Naive thymus-derived CD4-positive, alpha-beta T cell (primary cell): ENCODE data around the gene RNF157. TPM values are rescaled to one million over a fixed set of nuclear protein-coding genes. Genes with fewer than 3 reads are reported as not detected.
"Not testable (repeated sequence)": the region's sequence is repeated elsewhere in the genome, so short reads cannot be mapped to it uniquely, and the experiment has no call there.

Experiments used
- ATAC-seq: fragments of 150-1000 bp; cut with Tn5 transposase; 2 replicates; pipeline ENCODE4 v1.10.0; 2021; ENCODE audit warnings: mild to moderate bottlenecking, moderate library complexity
- CTCF ChIA-PET: fragments of 350-600 bp; sonication (Branson Sonifier 250); formaldehyde crosslinking; loops from one replicate; lab custom pipeline; 2021; ENCODE audit warnings: antibody characterized with exemption; lab: Charles Lee
- POLR2A ChIA-PET: fragments of 350-600 bp; sonication (Branson Sonifier 250); formaldehyde crosslinking; loops from one replicate; lab custom pipeline; 2021; ENCODE audit warnings: antibody characterized with exemption, inconsistent platforms; lab: Charles Lee
- DNase-seq, 9 donors: peaks; one replicate each; pipeline versions ENCODE4 v3.0.0 to v3.0.0-alpha.2; 2020 to 2022; ENCODE audit warnings: mixed read lengths in 1 of 9
- H3K27ac ChIP-seq: one replicate; pipeline ENCODE4 v1.7.0; 2013; ENCODE audit warnings: mild to moderate bottlenecking, low read depth, low read length, moderate library complexity
- H3K27me3 ChIP-seq, 2 donors: one replicate each; pipeline ENCODE4 v1.7.0; 2013; ENCODE audit warnings: low read length in 2 of 2, mild to moderate bottlenecking in 2 of 2, moderate library complexity in 2 of 2; ENCODE audit not compliant: control insufficient read depth in 2 of 2, insufficient read depth in 2 of 2
- H3K36me3 ChIP-seq, 3 experiments: 1 replicate in 2 of 3; 2 replicates in 1 of 3; pipeline ENCODE4 v1.7.0; 2013; ENCODE audit warnings: low read length in 3 of 3, mild to moderate bottlenecking in 3 of 3, moderate library complexity in 1 of 3; ENCODE audit not compliant: insufficient read depth in 3 of 3, control insufficient read depth in 2 of 3
- H3K4me1 ChIP-seq, 2 donors: one replicate each; pipeline ENCODE4 v1.7.0; 2013; ENCODE audit warnings: low read length in 2 of 2, mild to moderate bottlenecking in 2 of 2, moderate library complexity in 1 of 2; ENCODE audit not compliant: control insufficient read depth in 2 of 2, insufficient read depth in 2 of 2
- H3K4me3 ChIP-seq: 2 replicates; pipeline ENCODE4 v1.7.0; 2013; ENCODE audit warnings: mild to moderate bottlenecking, low read length
- H3K9me3 ChIP-seq, 3 experiments: 1 replicate in 2 of 3; 2 replicates in 1 of 3; pipeline ENCODE4 v1.7.0; 2013; ENCODE audit warnings: low read length in 3 of 3; ENCODE audit not compliant: control insufficient read depth in 2 of 3
- H3K27ac Mint-ChIP-seq, 9 donors: one replicate each; pipeline ENCODE4 v1.8.0; 2020 to 2022; ENCODE audit warnings: mixed read lengths in 9 of 9, mild to moderate bottlenecking in 8 of 9, moderate library complexity in 5 of 9, inconsistent platforms in 2 of 9
- H3K27me3 Mint-ChIP-seq, 5 donors: one replicate each; pipeline ENCODE4 v1.8.0; 2021 to 2022; ENCODE audit warnings: mixed read lengths in 5 of 5, mild to moderate bottlenecking in 1 of 5
- H3K36me3 Mint-ChIP-seq, 5 donors: one replicate each; pipeline ENCODE4 v1.8.0; 2020 to 2022; ENCODE audit warnings: mixed read lengths in 5 of 5, mild to moderate bottlenecking in 3 of 5, inconsistent platforms in 1 of 5
- H3K4me1 Mint-ChIP-seq, 7 donors: one replicate each; pipeline ENCODE4 v1.8.0; 2020 to 2022; ENCODE audit warnings: mixed read lengths in 7 of 7, mild to moderate bottlenecking in 3 of 7, inconsistent platforms in 1 of 7
- H3K4me3 Mint-ChIP-seq, 10 donors: one replicate each; pipeline ENCODE4 v1.8.0; 2020 to 2022; ENCODE audit warnings: mild to moderate bottlenecking in 10 of 10, mixed read lengths in 10 of 10, moderate library complexity in 6 of 10, inconsistent platforms in 2 of 10
- H3K9me3 Mint-ChIP-seq, 11 donors: one replicate each; pipeline ENCODE4 v1.8.0; 2020 to 2022; ENCODE audit warnings: mixed read lengths in 11 of 11, mild to moderate bottlenecking in 4 of 11, inconsistent platforms in 1 of 11, moderate library complexity in 1 of 11
- intact Hi-C, 2 donors: fragments of 100-400 bp; cut with micrococcal nuclease; formaldehyde crosslinking; loops; one replicate each; pipeline ENCODE4 v1.15.1; 2023
- polyA plus RNA-seq, 2 donors: library from polyadenylated mRNA; unstranded; fragments of 300-500 nt; fragmentation: Illumina TruSeq; gene quantifications; one replicate each; pipeline ENCODE4 v1.2.3, GENCODE V29; 2021
- total RNA-seq, 6 experiments: library from RNA in 5 of 6; stranded (reverse) in 5 of 6; gene quantifications; 1 replicate in 5 of 6; 2 replicates in 1 of 6; pipeline ENCODE4 v1.2.3 and lab custom pipeline; 2021 to 2026

The RNF157 gene
- total and polyA plus RNA-seq, 7 experiments from 2014 or later, result 10.4 to 96.3 (median 50.6) TPM

DNA sequence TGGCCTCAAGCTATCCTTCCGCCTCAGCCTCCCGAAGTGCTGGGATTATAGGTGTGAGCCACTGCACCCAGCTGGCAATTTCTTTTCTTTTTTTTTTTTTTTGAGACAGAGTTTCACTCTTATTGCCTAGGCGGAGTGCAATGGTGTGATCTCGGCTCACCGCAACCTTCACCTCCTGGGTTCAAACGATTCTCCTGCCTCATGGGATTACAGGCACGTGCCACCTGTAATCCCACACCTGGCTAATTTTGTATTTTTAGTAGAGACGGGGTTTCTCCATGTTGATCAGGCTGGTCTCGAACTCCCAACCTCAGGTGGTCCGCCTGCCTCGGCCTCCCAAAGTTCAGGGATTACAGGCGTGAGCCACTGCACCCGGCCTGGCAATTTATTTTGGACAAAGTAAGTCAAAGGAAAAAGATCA lies 27.3 kb upstream of the RNF157 start:
- CTCF ChIA-PET, result interaction anchor here (1.0 to 5.2 kb wide), 8 partner anchors 11 to 145 kb away, joined by 3 to 20 read pairs (median 4); no protein-coding TSS in a partner anchor
- H3K36me3 Mint-ChIP-seq, result peaks cover 0 to 43% (median 9%) of the 10 kb centered on the region in 5 donors

DNA sequence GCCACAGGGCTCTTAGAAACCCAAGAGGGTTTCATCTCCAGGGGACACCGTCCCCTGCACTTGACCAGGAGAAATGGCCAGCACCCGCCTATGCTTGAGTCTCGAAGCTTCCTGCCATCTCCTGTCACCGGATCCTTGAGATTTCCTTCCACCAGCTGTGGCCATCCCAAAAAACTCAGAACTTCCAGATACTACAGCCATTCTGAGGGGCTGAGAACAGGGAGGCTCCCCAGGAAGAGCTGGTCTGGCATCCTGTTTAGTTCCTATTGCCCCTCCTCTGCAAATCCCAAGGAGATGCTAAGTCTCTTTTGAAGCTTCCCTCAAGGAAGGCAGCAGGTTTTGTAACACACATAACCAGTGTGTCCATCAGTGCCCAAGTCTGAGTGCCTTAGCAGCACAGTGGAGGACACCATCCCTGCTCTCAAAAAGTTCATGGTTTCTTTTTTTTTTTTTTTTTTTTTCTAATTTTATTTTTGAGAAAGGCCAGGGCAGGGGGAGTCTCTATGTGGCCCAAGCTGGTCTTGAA lies 26.8 kb upstream of the RNF157 start:
- Histone ChIP-seq H3K27ac (peak overlapping the region; percentile 92), H3K4me1 (peaks cover 60 to 67% of the 10 kb centered on the region in 2 donors), H3K36me3 (peaks cover 0 to 31% (median 0%) of the 10 kb centered on the region in 3 experiments), H3K27me3 (no peaks in the 10 kb centered on the region), H3K4me3 (peak overlapping the region; percentile 71), H3K9me3 (no peaks in the 10 kb centered on the region)
- ChIA-PET POLR2A (interaction anchor here (0.6 to 19.9 kb wide), 23 partner anchors 8 to 238 kb away, joined by 3 to 375 read pairs (median 9); partner anchors contain the start of genes EXOC7 and RNF157), CTCF (interaction anchor here (1.0 to 5.2 kb wide), 11 partner anchors 10 to 145 kb away, joined by 3 to 20 read pairs (median 3); no protein-coding TSS in a partner anchor)
- DNase-seq (no peak), ATAC-seq (no peak)
- H3K27ac Mint-ChIP-seq, result peak overlapping the region; percentile 81 to 97 (median 93)
- peaks cover 0 to 43% (median 9%) of the 10 kb centered on the region in 5 donors for H3K36me3 Mint-ChIP-seq
- H3K4me3 Mint-ChIP-seq, result peak overlapping the region; percentile 87 to 95 (median 92)
- intact Hi-C loops, result loop anchor here in 1 of 2 donors (5.0 kb wide), 1 partner anchor 485 kb away; the partner anchor contains the start of gene UNK
- peaks cover 41 to 68% (median 59%) of the 10 kb centered on the region in 7 donors for H3K4me1 Mint-ChIP-seq
- H3K9me3 Mint-ChIP-seq, result no peaks in the 10 kb centered on the region
- peaks cover 0 to 3% (median 0%) of the 10 kb centered on the region in 5 donors for H3K27me3 Mint-ChIP-seq

More for the DNA sequence above, 27.3 kb upstream of the RNF157 start:
- Mint-ChIP-seq H3K4me3 (peak overlapping the region; percentile 87 to 95 (median 92)), H3K27ac (peak overlapping the region; percentile 86 to 97 (median 96)), H3K4me1 (peaks cover 36 to 68% (median 58%) of the 10 kb centered on the region in 7 donors)
- Histone ChIP-seq H3K27ac (peak overlapping the region; percentile 92), H3K36me3 (peaks cover 0 to 31% (median 0%) of the 10 kb centered on the region in 3 experiments), H3K4me1 (peaks cover 65 to 68% of the 10 kb centered on the region in 2 donors), H3K4me3 (peak overlapping the region; percentile 46)
- POLR2A ChIA-PET, result interaction anchor here (0.8 to 19.9 kb wide), 19 partner anchors 8 to 238 kb away, joined by 3 to 375 read pairs (median 12); partner anchors contain the start of genes EXOC7 and RNF157
- peak in 1 of 9 donors; percentile 28 for DNase-seq
- not testable (repeated sequence) for H3K9me3 Mint-ChIP-seq, H3K9me3 ChIP-seq, ATAC-seq, H3K27me3 ChIP-seq, H3K27me3 Mint-ChIP-seq
- intact Hi-C loops, result loop anchor here in 1 of 2 donors (5.0 kb wide), 1 partner anchor 485 kb away; the partner anchor contains the start of gene UNK

DNA sequence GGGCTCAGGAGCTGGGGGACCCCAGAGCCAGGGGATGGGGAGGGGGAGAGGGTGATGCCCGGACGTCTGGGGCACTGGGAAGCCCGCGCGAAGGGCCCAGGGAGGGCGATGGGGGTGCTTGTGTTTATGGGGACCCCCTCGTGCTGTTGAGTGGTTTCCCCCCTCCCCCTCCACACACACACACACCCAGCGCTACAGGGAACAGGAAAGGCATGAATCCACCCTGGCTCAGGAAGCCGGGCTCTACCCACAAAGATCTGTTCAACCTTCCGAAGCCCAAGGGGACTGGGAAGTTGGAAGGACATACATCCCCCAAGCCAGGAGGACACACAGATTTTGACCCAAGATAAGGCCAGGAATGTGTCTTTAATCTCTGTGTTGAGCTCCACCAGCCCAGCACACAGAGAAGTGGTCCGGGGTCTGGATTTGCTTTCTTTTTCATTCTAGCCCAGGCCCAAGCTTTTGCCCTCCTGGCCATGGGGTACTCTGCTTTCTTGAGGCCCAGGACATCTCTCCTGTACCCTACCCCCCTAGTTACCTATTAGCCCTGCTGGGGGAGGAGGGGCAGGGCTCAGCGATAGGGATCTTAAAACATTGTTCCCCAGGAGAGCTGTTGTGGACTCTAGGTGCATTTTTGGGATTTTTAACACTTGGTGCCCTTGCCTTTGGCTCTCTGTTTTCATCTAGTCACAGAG lies 26.1 kb upstream of the RNF157 start:
- peak overlapping the region; percentile 81 to 96 (median 93) for H3K27ac Mint-ChIP-seq
- ChIA-PET POLR2A (interaction anchor here (0.6 to 19.9 kb wide), 22 partner anchors 9 to 237 kb away, joined by 3 to 375 read pairs (median 9); partner anchors contain the start of genes EXOC7 and RNF157), CTCF (interaction anchor here (1.0 to 5.2 kb wide), 10 partner anchors 10 to 144 kb away, joined by 3 to 20 read pairs (median 4); no protein-coding TSS in a partner anchor)
- H3K36me3 ChIP-seq, result peaks cover 0 to 31% (median 0%) of the 10 kb centered on the region in 3 experiments
- peaks cover 0 to 3% (median 0%) of the 10 kb centered on the region in 5 donors for H3K27me3 Mint-ChIP-seq
- DNase-seq (peak in 2 of 9 donors; percentile 26 to 31), ATAC-seq (no peak)
- peaks cover 47 to 72% (median 63%) of the 10 kb centered on the region in 7 donors for H3K4me1 Mint-ChIP-seq
- peaks cover 0 to 43% (median 9%) of the 10 kb centered on the region in 5 donors for H3K36me3 Mint-ChIP-seq
- no peaks in the 10 kb centered on the region for H3K27me3 ChIP-seq
- H3K4me3 ChIP-seq, result peak overlapping the region; percentile 71
- H3K27ac ChIP-seq, result peak overlapping the region; percentile 92
- intact Hi-C loops, result loop anchor here (1.0 to 5.0 kb wide), 3 partner anchors 13 to 484 kb away; partner anchors contain the start of gene UNK (in 1 of the 2)
- peaks cover 55 to 67% of the 10 kb centered on the region in 2 donors for H3K4me1 ChIP-seq
- H3K9me3 ChIP-seq, result no peaks in the 10 kb centered on the region
- H3K4me3 Mint-ChIP-seq, result peak overlapping the region; percentile 87 to 95 (median 92)
- H3K9me3 Mint-ChIP-seq, result no peaks in the 10 kb centered on the region

DNA sequence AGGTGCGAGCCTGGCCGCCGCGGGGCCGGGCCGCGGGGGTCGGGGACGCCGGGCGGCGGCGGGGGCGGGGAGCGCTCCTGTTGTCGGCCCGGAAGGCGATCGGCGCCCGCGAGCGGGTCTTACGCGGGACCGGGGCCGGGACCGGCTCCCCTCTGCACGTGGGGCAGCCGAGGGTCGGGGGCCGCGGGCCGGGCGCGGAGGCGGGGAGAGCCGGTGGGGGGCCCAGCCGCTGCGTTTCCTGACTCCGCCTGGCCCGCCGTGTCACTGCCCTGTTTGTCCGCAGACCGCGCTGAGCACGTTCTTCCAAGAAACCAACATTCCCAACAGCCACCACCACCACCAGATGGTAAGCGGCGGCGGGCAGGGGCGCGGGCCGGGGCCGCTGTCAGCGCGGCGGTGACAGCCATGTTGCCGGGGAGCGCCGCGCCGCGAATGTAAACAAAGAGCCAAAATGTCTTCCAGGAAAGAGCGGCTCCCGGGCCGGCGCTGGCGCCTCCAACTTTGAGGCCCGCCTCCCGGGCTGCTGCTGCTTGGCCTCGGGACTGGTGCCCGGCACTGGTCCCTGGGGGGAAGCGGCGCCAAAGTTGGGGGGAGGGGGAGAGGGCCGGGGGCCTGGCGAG lies 25.4 kb upstream of the RNF157 start:
- ChIA-PET CTCF (interaction anchor here (1.0 to 5.2 kb wide), 10 partner anchors 9 to 266 kb away, joined by 3 to 20 read pairs (median 4); partner anchors contain the start of gene CDK3), POLR2A (interaction anchor here (0.9 to 19.9 kb wide), 18 partner anchors 9 to 1692 kb away, joined by 3 to 375 read pairs (median 11); partner anchors contain the start of gene RNF157)
- no peaks in the 10 kb centered on the region for H3K9me3 ChIP-seq
- H3K36me3 Mint-ChIP-seq, result peaks cover 0 to 38% (median 9%) of the 10 kb centered on the region in 5 donors
- H3K27me3 ChIP-seq, result no peaks in the 10 kb centered on the region
- peak overlapping the region; percentile 71 for H3K4me3 ChIP-seq
- H3K27ac ChIP-seq, result peak overlapping the region; percentile 92
- H3K4me3 Mint-ChIP-seq, result peak overlapping the region; percentile 87 to 95 (median 92)
- peaks cover 48 to 60% of the 10 kb centered on the region in 2 donors for H3K4me1 ChIP-seq
- H3K9me3 Mint-ChIP-seq, result no peaks in the 10 kb centered on the region
- H3K27ac Mint-ChIP-seq, result peak overlapping the region; percentile 81 to 96 (median 93)
- DNase-seq (peak; percentile 48 to 74 (median 66)), ATAC-seq (no peak)
- H3K4me1 Mint-ChIP-seq, result peaks cover 47 to 69% (median 62%) of the 10 kb centered on the region in 7 donors
- peaks cover 0 to 3% (median 0%) of the 10 kb centered on the region in 5 donors for H3K27me3 Mint-ChIP-seq
- intact Hi-C loops, result loop anchor here (1.0 to 5.0 kb wide), 9 partner anchors 9 to 483 kb away; partner anchors contain the start of genes FOXJ1 (in 1 of the 2), UNK (in 1 of the 2) and WBP2 (in 1 of the 2)
- peaks cover 0 to 31% (median 0%) of the 10 kb centered on the region in 3 experiments for H3K36me3 ChIP-seq

DNA sequence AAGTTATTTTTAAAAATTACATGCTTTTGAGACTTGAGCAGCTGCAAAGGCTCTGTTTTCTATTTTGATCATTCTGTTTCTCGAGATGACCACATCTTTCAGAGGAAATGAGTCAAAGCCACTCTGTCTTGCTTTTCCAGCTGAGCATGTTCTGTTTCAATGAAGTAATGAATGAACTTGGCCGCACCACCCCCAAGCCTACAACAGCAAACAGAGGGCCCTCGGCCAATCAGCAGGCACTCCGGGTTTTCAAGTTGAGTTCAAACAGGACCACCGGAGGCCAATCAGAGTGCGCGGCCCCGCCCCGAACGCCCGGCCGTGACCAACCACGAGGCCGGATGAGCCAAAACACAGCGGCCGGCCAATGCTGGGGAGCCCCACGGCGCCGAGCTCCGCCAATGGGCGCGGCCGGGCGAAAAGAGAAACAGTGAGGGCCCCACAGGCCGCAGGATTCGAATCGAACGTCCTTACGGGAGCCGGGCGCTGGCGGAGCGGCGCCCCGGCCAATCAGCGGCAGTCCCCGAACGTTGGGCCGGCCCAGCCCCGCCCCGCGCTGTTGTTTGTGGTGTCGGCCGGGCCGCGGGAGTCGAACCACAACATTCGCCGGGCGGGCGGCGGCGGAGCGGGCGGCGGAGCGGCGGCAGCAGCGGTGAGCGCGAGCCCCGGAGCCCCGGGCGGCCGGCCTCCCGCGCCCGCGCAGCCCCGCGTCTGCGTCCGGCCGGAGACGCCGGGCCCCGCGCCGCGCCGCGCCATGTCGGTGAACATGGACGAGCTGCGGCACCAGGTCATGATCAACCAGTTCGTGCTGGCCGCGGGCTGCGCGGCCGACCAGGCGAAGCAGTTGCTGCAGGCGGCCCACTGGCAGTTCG lies 24.7 kb upstream of the RNF157 start, which contains the start of gene UBALD2:
Gene UBALD2, plus strand, starts transcription at position 594 of the 869 bp plus-strand sequence. Its CDS starts 158 bp downstream, at position 752.
- Histone ChIP-seq H3K9me3 (no peaks in the 10 kb centered on the region), H3K4me1 (peaks cover 46 to 58% of the 10 kb centered on the region in 2 donors), H3K27ac (peak within 1 kb of the TSS; percentile 92), H3K27me3 (no peaks in the 10 kb centered on the region), H3K4me3 (peak within 1 kb of the TSS; percentile 71), H3K36me3 (peaks cover 0 to 30% (median 0%) of the 10 kb centered on the region in 3 experiments)
- peak; percentile 95 to 99 (median 98) for DNase-seq
- peak within 1 kb of the TSS; percentile 81 to 98 (median 94) for H3K27ac Mint-ChIP-seq
- H3K4me1 Mint-ChIP-seq, result peaks cover 47 to 70% (median 61%) of the 10 kb centered on the region in 7 donors
- ATAC-seq, result peak; percentile 90
- peaks cover 0 to 3% (median 0%) of the 10 kb centered on the region in 5 donors for H3K27me3 Mint-ChIP-seq
- H3K36me3 Mint-ChIP-seq, result peaks cover 0 to 35% (median 9%) of the 10 kb centered on the region in 5 donors
- H3K4me3 Mint-ChIP-seq, result peak within 1 kb of the TSS; percentile 87 to 95 (median 92)
- H3K9me3 Mint-ChIP-seq, result no peaks in the 10 kb centered on the region
- CTCF ChIA-PET, result interaction anchor here (0.6 to 3.4 kb wide), 6 partner anchors 14 to 871 kb away, joined by 3 to 13 read pairs (median 4); partner anchors contain the start of gene CDK3
- POLR2A ChIA-PET, result interaction anchor here (0.6 to 19.9 kb wide), 29 partner anchors 8 to 1693 kb away, joined by 3 to 375 read pairs (median 6); partner anchors contain the start of genes FOXJ1 and RNF157
- intact Hi-C loops, result loop anchor here (1.0 to 5.0 kb wide), 9 partner anchors 9 to 483 kb away; partner anchors contain the start of genes FOXJ1 (in 1 of the 2), RNF157 (in 1 of the 2), UNK (in 1 of the 2) and WBP2 (in 1 of the 2)
